ENCODE results near the gene FAM181A.

DNA sequence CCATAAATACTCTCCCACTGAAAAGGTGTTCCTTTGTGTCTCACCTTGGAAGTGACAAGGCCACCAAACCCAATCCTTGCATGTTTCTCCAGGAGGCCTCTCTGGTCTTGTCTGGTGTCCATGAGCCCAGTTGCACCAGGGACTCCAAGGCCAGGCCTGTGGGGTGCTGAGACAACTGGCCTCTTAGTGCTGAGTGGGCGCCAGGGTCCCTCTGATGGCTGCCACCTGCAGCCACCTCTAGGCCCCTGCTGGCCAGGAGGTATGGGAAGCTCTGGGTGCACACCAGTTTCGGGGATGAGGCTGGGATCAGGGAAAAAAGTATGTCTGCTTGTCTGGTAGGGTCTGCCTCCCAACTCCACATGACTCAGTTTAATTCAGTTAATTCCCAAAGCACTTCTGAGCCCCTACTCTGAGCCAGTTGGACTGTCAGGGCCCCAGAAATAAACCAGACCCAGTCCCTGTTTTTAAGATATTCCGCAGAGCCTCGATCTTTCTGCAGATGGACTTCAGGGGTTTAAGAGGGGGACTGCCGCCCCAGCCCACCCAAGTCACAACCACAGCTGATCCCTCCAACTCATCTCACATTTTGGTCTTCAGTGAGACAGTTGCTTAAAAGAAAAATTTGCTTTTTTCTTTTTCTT is 15.0 kb upstream of the FAM181A start:
- TF ChIP-seq, protein P1, sequence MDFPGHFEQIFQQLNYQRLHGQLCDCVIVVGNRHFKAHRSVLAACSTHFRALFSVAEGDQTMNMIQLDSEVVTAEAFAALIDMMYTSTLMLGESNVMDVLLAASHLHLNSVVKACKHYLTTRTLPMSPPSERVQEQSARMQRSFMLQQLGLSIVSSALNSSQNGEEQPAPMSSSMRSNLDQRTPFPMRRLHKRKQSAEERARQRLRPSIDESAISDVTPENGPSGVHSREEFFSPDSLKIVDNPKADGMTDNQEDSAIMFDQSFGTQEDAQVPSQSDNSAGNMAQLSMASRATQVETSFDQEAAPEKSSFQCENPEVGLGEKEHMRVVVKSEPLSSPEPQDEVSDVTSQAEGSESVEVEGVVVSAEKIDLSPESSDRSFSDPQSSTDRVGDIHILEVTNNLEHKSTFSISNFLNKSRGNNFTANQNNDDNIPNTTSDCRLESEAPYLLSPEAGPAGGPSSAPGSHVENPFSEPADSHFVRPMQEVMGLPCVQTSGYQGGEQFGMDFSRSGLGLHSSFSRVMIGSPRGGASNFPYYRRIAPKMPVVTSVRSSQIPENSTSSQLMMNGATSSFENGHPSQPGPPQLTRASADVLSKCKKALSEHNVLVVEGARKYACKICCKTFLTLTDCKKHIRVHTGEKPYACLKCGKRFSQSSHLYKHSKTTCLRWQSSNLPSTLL (IDR thresholded peaks at IDR 0.05): no peak
- TF ChIP-seq NFIC (IDR thresholded peaks at IDR 0.05) (no peak), FOXJ3 (CRISPR knock-in tag; IDR thresholded peaks at IDR 0.05) (no peak), EZH2 (IDR thresholded peaks at IDR 0.05; ENCODE audit: borderline replicate concordance, low read depth, low read length) (no peak), RFX5 (IDR thresholded peaks at IDR 0.05; ENCODE audit: low read depth, low read length) (no peak), KDM1A (IDR thresholded peaks at IDR 0.05) (no peak), MYNN (IDR thresholded peaks at IDR 0.05) (no peak), MYNN (CRISPR knock-in tag; IDR thresholded peaks at IDR 0.05) (no peak), FOXK2 (conservative IDR thresholded peaks at IDR 0.05 in 1 of 2, IDR thresholded peaks at IDR 0.05 in 1 of 2; ENCODE audit: low read depth in 2 of 2) (no peak), POLR2AphosphoS5 (IDR thresholded peaks at IDR 0.05; ENCODE audit: control insufficient read depth, insufficient read depth, low read depth, low read length) (no peak), MAFK (IDR thresholded peaks at IDR 0.05; ENCODE audit: low read length) (no peak)
- TF ChIP-seq, protein P2, sequence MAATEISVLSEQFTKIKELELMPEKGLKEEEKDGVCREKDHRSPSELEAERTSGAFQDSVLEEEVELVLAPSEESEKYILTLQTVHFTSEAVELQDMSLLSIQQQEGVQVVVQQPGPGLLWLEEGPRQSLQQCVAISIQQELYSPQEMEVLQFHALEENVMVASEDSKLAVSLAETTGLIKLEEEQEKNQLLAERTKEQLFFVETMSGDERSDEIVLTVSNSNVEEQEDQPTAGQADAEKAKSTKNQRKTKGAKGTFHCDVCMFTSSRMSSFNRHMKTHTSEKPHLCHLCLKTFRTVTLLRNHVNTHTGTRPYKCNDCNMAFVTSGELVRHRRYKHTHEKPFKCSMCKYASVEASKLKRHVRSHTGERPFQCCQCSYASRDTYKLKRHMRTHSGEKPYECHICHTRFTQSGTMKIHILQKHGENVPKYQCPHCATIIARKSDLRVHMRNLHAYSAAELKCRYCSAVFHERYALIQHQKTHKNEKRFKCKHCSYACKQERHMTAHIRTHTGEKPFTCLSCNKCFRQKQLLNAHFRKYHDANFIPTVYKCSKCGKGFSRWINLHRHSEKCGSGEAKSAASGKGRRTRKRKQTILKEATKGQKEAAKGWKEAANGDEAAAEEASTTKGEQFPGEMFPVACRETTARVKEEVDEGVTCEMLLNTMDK (IDR thresholded peaks at IDR 0.05; ENCODE audit: borderline replicate concordance, insufficient read depth, low read depth, low read length, poor library complexity, severe bottlenecking): no peak
- TF ChIP-seq, protein P3, sequence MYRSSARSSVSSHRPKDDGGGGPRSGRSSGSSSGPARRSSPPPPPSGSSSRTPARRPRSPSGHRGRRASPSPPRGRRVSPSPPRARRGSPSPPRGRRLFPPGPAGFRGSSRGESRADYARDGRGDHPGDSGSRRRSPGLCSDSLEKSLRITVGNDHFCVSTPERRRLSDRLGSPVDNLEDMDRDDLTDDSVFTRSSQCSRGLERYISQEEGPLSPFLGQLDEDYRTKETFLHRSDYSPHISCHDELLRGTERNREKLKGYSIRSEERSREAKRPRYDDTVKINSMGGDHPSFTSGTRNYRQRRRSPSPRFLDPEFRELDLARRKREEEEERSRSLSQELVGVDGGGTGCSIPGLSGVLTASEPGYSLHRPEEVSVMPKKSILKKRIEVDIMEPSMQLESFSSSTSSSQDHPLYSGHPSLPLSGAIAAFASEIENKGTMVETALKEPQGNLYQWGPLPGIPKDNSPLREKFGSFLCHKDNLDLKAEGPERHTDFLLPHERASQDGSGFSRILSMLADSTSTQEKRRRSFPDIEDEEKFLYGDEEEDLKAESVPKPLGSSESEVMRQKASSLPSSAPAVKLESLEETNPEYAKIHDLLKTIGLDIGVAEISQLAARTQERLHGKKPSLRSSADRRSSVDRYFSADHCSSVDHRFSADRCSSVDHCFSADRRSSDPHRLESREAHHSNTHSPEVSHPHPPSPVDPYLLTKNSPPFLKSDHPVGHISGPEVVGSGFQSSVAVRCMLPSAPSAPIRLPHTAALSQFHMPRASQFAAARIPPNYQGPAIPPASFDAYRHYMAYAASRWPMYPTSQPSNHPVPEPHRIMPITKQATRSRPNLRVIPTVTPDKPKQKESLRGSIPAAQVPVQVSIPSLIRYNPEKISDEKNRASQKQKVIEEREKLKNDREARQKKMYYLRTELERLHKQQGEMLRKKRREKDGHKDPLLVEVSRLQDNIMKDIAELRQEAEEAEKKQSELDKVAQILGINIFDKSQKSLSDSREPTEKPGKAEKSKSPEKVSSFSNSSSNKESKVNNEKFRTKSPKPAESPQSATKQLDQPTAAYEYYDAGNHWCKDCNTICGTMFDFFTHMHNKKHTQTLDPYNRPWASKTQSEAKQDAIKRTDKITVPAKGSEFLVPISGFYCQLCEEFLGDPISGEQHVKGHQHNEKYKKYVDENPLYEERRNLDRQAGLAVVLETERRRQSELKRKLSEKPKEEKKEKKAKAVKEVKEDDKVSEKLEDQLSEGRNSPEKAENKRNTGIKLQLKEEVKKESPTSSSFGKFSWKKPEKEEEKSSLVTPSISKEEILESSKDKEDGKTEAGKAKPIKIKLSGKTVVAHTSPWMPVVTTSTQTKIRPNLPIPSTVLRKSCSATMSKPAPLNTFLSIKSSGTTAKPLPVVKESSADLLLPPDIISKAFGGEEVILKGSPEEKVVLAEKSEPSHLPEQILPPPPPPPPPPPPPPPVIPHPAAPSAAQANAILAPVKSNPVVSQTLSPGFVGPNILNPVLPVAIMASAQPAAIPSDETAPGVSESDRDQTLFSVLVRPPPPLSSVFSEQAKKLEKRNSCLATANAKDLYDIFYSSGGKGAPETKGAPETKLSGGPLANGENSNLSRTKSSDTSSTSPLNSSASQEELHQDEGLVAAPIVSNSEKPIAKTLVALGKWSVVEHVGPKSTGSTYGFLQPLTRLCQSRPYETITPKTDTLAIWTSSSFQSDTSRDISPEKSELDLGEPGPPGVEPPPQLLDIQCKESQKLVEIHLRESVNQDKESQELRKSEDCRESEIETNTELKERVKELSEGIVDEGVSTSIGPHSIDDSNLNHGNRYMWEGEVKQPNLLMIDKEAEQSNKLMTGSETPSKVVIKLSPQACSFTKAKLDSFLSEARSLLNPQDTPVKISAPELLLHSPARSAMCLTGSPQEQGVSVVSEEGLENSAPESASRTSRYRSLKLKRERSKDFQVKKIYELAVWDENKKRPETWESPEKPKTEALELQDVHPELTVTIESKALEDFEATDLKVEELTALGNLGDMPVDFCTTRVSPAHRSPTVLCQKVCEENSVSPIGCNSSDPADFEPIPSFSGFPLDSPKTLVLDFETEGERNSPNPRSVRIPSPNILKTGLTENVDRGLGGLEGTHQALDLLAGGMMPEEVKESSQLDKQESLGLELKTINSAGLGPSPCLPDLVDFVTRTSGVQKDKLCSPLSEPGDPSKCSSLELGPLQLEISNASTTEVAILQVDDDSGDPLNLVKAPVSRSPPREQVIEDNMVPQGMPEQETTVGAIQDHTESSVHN (IDR thresholded peaks at IDR 0.05; ENCODE audit: borderline replicate concordance in 1 of 2, low read depth in 1 of 2): no peak
- TF ChIP-seq, protein P4, sequence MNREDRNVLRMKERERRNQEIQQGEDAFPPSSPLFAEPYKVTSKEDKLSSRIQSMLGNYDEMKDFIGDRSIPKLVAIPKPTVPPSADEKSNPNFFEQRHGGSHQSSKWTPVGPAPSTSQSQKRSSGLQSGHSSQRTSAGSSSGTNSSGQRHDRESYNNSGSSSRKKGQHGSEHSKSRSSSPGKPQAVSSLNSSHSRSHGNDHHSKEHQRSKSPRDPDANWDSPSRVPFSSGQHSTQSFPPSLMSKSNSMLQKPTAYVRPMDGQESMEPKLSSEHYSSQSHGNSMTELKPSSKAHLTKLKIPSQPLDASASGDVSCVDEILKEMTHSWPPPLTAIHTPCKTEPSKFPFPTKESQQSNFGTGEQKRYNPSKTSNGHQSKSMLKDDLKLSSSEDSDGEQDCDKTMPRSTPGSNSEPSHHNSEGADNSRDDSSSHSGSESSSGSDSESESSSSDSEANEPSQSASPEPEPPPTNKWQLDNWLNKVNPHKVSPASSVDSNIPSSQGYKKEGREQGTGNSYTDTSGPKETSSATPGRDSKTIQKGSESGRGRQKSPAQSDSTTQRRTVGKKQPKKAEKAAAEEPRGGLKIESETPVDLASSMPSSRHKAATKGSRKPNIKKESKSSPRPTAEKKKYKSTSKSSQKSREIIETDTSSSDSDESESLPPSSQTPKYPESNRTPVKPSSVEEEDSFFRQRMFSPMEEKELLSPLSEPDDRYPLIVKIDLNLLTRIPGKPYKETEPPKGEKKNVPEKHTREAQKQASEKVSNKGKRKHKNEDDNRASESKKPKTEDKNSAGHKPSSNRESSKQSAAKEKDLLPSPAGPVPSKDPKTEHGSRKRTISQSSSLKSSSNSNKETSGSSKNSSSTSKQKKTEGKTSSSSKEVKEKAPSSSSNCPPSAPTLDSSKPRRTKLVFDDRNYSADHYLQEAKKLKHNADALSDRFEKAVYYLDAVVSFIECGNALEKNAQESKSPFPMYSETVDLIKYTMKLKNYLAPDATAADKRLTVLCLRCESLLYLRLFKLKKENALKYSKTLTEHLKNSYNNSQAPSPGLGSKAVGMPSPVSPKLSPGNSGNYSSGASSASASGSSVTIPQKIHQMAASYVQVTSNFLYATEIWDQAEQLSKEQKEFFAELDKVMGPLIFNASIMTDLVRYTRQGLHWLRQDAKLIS (CRISPR knock-in tag; IDR thresholded peaks at IDR 0.05): no peak
